Measurements from ENCODE around the gene MPHOSPH9.

MPHOSPH9 gene

DNA sequence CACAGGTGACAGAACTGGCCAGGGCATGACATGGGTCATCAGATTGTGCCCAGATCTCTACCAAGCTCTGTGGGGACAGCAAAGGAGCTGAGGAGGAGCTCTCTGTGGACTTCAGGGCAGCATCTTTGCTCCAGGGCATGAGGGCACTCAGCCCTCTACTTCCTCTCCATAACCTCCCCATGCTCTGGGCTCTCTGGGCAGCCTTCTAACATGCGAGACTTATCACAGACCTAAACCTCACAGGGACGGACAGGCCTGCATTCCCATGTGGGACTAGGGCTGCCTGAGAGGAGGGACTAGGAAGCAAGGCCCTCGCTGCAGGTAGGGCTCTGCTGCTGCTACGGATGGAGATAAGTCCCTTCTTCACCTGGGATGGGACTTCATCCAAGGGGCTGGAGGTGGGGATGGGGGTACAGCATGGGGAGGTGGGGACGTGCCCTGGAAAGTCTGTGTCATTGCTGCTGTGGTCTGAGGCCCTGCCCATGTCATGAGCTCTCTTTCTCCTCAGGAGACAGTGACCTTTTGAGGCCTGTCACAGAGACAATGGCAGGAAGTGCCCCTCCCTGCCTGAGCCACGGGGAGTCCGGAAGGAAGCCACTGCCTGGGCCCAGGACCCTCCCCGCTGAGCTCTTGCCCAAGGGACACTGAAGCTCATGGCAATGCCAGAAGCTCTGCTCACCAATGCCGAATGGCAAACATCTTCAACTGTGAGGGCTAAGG is 126.1 kb downstream of the MPHOSPH9 start:
- Histone ChIP-seq H3K27ac (ENCODE audit: low read depth, low read length) (peak overlapping the region; percentile 75), H3K4me3 (ENCODE audit: low read depth in 1 of 5, low read length in 5 of 5) (no peak overlapping the region), H3K4me1 (ENCODE audit: control insufficient read depth in 5 of 5, insufficient read depth in 5 of 5, low read length in 5 of 5) (peaks cover 15 to 65% (median 42%) of the 10 kb centered on the region in 5 donors), H3K9ac (ENCODE audit: low read length in 5 of 5) (peak overlapping the region in 1 of 5 donors; percentile 26), H3K9me3 (ENCODE audit: control insufficient read depth in 5 of 5, low read length in 5 of 5) (no peaks in the 10 kb centered on the region), H3K27me3 (ENCODE audit: control insufficient read depth in 5 of 5, insufficient read depth in 4 of 5, low read length in 5 of 5) (no peaks in the 10 kb centered on the region), H3K36me3 (ENCODE audit: control insufficient read depth in 5 of 5, insufficient read depth in 5 of 5, low read length in 5 of 5) (no peaks in the 10 kb centered on the region)

DNA sequence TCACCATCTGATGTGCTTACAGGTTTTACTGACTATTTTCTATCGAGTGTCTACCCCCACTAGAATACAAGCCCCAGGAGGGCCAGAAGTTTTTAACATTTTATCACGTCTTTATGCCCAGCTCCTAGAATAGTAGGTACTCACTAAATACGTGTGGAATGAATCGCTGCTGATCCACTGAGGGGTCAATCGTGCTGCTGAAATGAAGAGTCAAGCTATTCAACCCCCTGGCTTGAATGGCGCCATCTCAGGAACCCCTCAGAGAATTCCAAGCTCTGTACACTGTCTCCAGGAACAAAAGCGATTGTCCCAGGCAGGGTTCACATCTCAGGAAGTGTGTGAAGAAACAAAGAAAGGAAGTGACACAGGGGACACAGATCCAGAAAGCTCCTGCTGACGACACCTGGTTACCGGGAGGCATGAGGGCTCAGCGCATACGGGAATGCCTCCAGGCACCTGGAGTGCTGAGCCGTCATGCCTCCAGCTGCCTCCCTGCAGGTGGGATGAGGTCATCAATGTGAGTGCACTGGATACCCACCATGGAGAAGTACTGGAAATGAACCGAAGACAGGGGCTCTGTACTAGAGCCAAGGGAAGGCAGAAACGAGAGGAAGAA is 127.6 kb downstream of the MPHOSPH9 start:
- peak overlapping the region; percentile 75 for H3K27ac ChIP-seq (ENCODE audit: low read depth, low read length)
- H3K9ac ChIP-seq (ENCODE audit: low read length in 5 of 5): peak overlapping the region in 2 of 5 donors; percentile 40 to 72
- no peaks in the 10 kb centered on the region for H3K9me3 ChIP-seq (ENCODE audit: control insufficient read depth in 5 of 5, low read length in 5 of 5)
- no peaks in the 10 kb centered on the region for H3K36me3 ChIP-seq (ENCODE audit: control insufficient read depth in 5 of 5, insufficient read depth in 5 of 5, low read length in 5 of 5)
- H3K27me3 ChIP-seq (ENCODE audit: control insufficient read depth in 5 of 5, insufficient read depth in 4 of 5, low read length in 5 of 5): no peaks in the 10 kb centered on the region
- H3K4me3 ChIP-seq (ENCODE audit: low read depth in 1 of 5, low read length in 5 of 5): peak overlapping the region in 3 of 5 donors; percentile 31 to 57 (median 57)
- H3K4me1 ChIP-seq (ENCODE audit: control insufficient read depth in 5 of 5, insufficient read depth in 5 of 5, low read length in 5 of 5): peaks cover 15 to 65% (median 42%) of the 10 kb centered on the region in 5 donors

DNA sequence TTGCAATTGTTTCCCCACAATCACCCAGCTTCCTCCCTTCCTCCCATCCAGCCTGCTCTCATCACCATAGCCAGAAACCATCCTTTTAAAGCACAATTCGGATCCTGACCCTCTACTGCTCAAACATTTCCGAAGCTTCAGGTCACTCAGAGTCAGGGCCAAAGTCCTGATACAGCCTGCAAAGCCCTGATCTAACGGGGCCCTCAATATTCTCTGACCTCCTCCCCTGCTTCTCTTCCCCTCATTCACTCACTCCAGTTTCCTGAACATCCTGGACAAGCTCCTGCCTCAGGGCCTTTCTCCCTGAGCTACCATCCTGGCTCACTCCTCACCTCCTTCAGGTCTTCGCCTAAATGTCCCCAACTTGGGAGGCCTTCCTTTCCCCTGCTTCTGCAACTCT is 128.1 kb downstream of the MPHOSPH9 start:
- no peaks in the 10 kb centered on the region for H3K9me3 ChIP-seq (ENCODE audit: control insufficient read depth in 5 of 5, low read length in 5 of 5)
- H3K9ac ChIP-seq (ENCODE audit: low read length in 5 of 5): peak overlapping the region in 2 of 5 donors; percentile 40 to 72
- peak overlapping the region; percentile 75 for H3K27ac ChIP-seq (ENCODE audit: low read depth, low read length)
- H3K27me3 ChIP-seq (ENCODE audit: control insufficient read depth in 5 of 5, insufficient read depth in 4 of 5, low read length in 5 of 5): no peaks in the 10 kb centered on the region
- H3K4me1 ChIP-seq (ENCODE audit: control insufficient read depth in 5 of 5, insufficient read depth in 5 of 5, low read length in 5 of 5): peaks cover 15 to 68% (median 45%) of the 10 kb centered on the region in 5 donors
- H3K36me3 ChIP-seq (ENCODE audit: control insufficient read depth in 5 of 5, insufficient read depth in 5 of 5, low read length in 5 of 5): no peaks in the 10 kb centered on the region
- peak overlapping the region in 3 of 5 donors; percentile 31 to 57 (median 57) for H3K4me3 ChIP-seq (ENCODE audit: low read depth in 1 of 5, low read length in 5 of 5)

Measured in subcutaneous abdominal adipose tissue (tissue), 5 donors.